Thymus (tissue), 14 donors: Measurements from ENCODE around the gene TSPAN12. TPM values are rescaled to one million over a fixed set of nuclear protein-coding genes. Genes with fewer than 3 reads are reported as not detected.
"Not testable (repeated sequence)": the region's sequence is repeated elsewhere in the genome, so short reads cannot be mapped to it uniquely, and the experiment has no call there.

ENCODE experiments used
- DNase-seq, 9 donors: peaks; one replicate each; pipeline ENCODE4 v3.0.0-alpha.2; 2013; ENCODE audit warnings: low spot score in 9 of 9, low read depth in 6 of 9, missing footprints in 1 of 9
- H3K27ac ChIP-seq, 2 donors: one replicate each; pipeline ENCODE4 v1.5.1; 2013; ENCODE audit warnings: control low read depth in 1 of 2, low read depth in 1 of 2, low read length in 1 of 2, mild to moderate bottlenecking in 1 of 2, moderate library complexity in 1 of 2
- H3K27me3 ChIP-seq, 2 donors: one replicate each; pipeline ENCODE4 v1.5.1; 2013; ENCODE audit warnings: low read length in 1 of 2; ENCODE audit not compliant: control insufficient read depth in 2 of 2, insufficient read depth in 1 of 2
- H3K36me3 ChIP-seq, 2 donors: one replicate each; pipeline ENCODE4 v1.5.1; 2013; ENCODE audit warnings: low read length in 1 of 2, mild to moderate bottlenecking in 1 of 2, moderate library complexity in 1 of 2; ENCODE audit not compliant: control insufficient read depth in 2 of 2, insufficient read depth in 2 of 2
- H3K4me1 ChIP-seq, 2 donors: one replicate each; pipeline ENCODE4 v1.5.1; 2013; ENCODE audit warnings: low read length in 2 of 2; ENCODE audit not compliant: control insufficient read depth in 2 of 2, insufficient read depth in 2 of 2
- H3K4me3 ChIP-seq, 2 donors: one replicate each; pipeline ENCODE4 v1.5.1; 2013; ENCODE audit warnings: low read length in 2 of 2, control low read depth in 1 of 2, mild to moderate bottlenecking in 1 of 2
- H3K9me3 ChIP-seq, 2 donors: one replicate each; pipeline ENCODE4 v1.5.1; 2013; ENCODE audit warnings: low read length in 1 of 2, mild to moderate bottlenecking in 1 of 2; ENCODE audit not compliant: control insufficient read depth in 2 of 2, insufficient read depth in 1 of 2
- WGBS: extraction: QIAGEN DNeasy Blood & Tissue Kit; methylation state at CpG from one replicate; pipeline ENCODE4 v1.1.7; 2013; 5-methylcytosine and 5-hydroxymethylcytosine counted together
- long read RNA-seq, 10 donors: transcript quantifications; one replicate each; lab custom pipeline, GENCODE V29; 2026
- polyA plus RNA-seq: library from polyadenylated mRNA; stranded (reverse); fragments of 200-250 nt; gene quantifications from one replicate; pipeline ENCODE4 v1.2.3, GENCODE V29; 2013
- total RNA-seq: library from RNA; stranded (reverse); fragments of 120-200 nt; gene quantifications from one replicate; pipeline ENCODE4 v1.2.4, GENCODE V29; 2013
- donor health status: healthy.

The TSPAN12 gene
- total RNA-seq: 3.5 TPM
- polyA plus RNA-seq: 7.8 TPM
- long read RNA-seq, donor 1: 0 reads
- long read RNA-seq, donor 2: 0 reads
- long read RNA-seq, donor 3, partial matches to known transcripts: 0 of 2 reads
- long read RNA-seq, donor 3, other reads (novel, unspliced or antisense): 0 of 2 reads
- long read RNA-seq, donor 4: 0 reads
- long read RNA-seq, donor 5, transcript TSPAN12-201 (8 exons, 2,798 nt): major isoform, 9 of 9 reads
- long read RNA-seq, donor 5, partial matches to known transcripts: 0 of 9 reads
- long read RNA-seq, donor 5, other reads (novel, unspliced or antisense): 0 of 9 reads
- long read RNA-seq, donor 6, partial matches to known transcripts: 0 of 2 reads
- long read RNA-seq, donor 6, other reads (novel, unspliced or antisense): 0 of 2 reads
- long read RNA-seq, donor 7, partial matches to known transcripts: 0 of 2 reads
- long read RNA-seq, donor 7, other reads (novel, unspliced or antisense): 0 of 2 reads
- long read RNA-seq, donor 8, partial matches to known transcripts: 0 of 2 reads
- long read RNA-seq, donor 8, other reads (novel, unspliced or antisense): 0 of 2 reads
- long read RNA-seq, donor 9: 0 reads
- long read RNA-seq, donor 10, partial matches to known transcripts: 0 of 3 reads
- long read RNA-seq, donor 10, other reads (novel, unspliced or antisense): 0 of 3 reads

- H3K27ac ChIP-seq: peak within 1 kb of the TSS; percentile 55 to 75
- WGBS: under 1% methylated on average over 71 of the region's 71 CpGs
- peaks cover 24 to 55% of the 10 kb centered on the region in 2 donors for H3K27me3 ChIP-seq
Measured at GRCh38 chr7:120857588-120858573, at the start of gene TSPAN12. Gene TSPAN12 (minus strand): TSS chr7:120858144. CDS start chr7:120856763, 1,381 bp downstream.

GRCh38 chr7:120898715-120899499 is 41.0 kb upstream of the TSPAN12 start:
- no peaks in the 10 kb centered on the region for H3K27me3 ChIP-seq
- no peaks in the 10 kb centered on the region for H3K36me3 ChIP-seq
- no peak for DNase-seq
- H3K4me1 ChIP-seq: no peaks in the 10 kb centered on the region
- H3K4me3 ChIP-seq: no peak overlapping the region
- WGBS: 90% methylated on average over 4 of the region's 4 CpGs
- H3K9me3 ChIP-seq: peaks cover 0 to 12% of the 10 kb centered on the region in 2 donors
- no peak overlapping the region for H3K27ac ChIP-seq

More at GRCh38 chr7:120857588-120858573, at the start of gene TSPAN12:
- no peaks in the 10 kb centered on the region for H3K36me3 ChIP-seq
- H3K4me3 ChIP-seq: peak within 1 kb of the TSS; percentile 36 to 50
- H3K9me3 ChIP-seq: no peaks in the 10 kb centered on the region
- peaks cover 0 to 10% of the 10 kb centered on the region in 2 donors for H3K4me1 ChIP-seq
- peak in 5 of 9 donors; percentile 7 to 54 (median 25) for DNase-seq

- H3K27me3 ChIP-seq, H3K27ac ChIP-seq, H3K36me3 ChIP-seq, H3K4me3 ChIP-seq, H3K4me1 ChIP-seq, H3K9me3 ChIP-seq, DNase-seq: not testable (repeated sequence)
- WGBS: 87% methylated on average over 3 of the region's 3 CpGs
Measured at GRCh38 chr7:120895253-120895652, 37.3 kb upstream of the TSPAN12 start.

GRCh38 chr7:120885602-120886001 is 27.7 kb upstream of the TSPAN12 start:
- H3K27ac ChIP-seq, H3K4me1 ChIP-seq, H3K9me3 ChIP-seq, H3K36me3 ChIP-seq, H3K27me3 ChIP-seq, DNase-seq, H3K4me3 ChIP-seq: not testable (repeated sequence)
- 93% methylated on average over 4 of the region's 4 CpGs for WGBS

- WGBS: 86% methylated on average over 4 of the region's 4 CpGs
- Histone ChIP-seq H3K4me1 (no peaks in the 10 kb centered on the region), H3K4me3 (no peak overlapping the region), H3K9me3 (no peaks in the 10 kb centered on the region), H3K27ac (no peak overlapping the region), H3K36me3 (no peaks in the 10 kb centered on the region), H3K27me3 (no peaks in the 10 kb centered on the region)
- no peak for DNase-seq
Measured at GRCh38 chr7:120877701-120878100, 19.8 kb upstream of the TSPAN12 start.

- 93% methylated on average over 2 of the region's 2 CpGs for WGBS
- Histone ChIP-seq H3K27ac (no peak overlapping the region), H3K9me3 (no peaks in the 10 kb centered on the region), H3K36me3 (no peaks in the 10 kb centered on the region), H3K27me3 (no peaks in the 10 kb centered on the region), H3K4me3 (no peak overlapping the region), H3K4me1 (no peaks in the 10 kb centered on the region)
- DNase-seq: peak in 1 of 9 donors; percentile 3
Measured at GRCh38 chr7:120876922-120877321, 19.0 kb upstream of the TSPAN12 start.

DNA sequence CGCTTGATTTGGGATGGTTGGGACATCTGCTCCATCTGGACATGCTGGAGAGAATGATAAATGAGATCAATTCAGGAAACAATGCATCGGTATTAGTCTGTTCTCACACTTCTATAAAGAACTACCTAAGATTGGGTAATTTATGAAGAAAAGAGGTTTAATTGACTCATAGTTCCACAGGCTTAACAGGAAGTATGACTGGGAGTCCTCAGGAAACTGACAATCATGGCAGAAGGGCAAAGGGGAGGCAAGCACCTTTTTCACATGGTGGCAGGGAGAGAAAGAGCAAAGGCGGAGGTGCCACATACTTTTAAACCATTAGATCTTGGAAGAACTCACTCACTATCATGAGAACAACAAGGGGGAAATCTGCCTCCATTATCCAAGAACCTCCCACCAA is 16.8 kb upstream of the TSPAN12 start:
- Histone ChIP-seq H3K27me3 (no peaks in the 10 kb centered on the region), H3K4me1 (no peaks in the 10 kb centered on the region), H3K4me3 (no peak overlapping the region), H3K36me3 (no peaks in the 10 kb centered on the region), H3K9me3 (no peaks in the 10 kb centered on the region), H3K27ac (no peak overlapping the region)
- WGBS: 95% methylated on average over 3 of the region's 3 CpGs
- no peak for DNase-seq

DNA sequence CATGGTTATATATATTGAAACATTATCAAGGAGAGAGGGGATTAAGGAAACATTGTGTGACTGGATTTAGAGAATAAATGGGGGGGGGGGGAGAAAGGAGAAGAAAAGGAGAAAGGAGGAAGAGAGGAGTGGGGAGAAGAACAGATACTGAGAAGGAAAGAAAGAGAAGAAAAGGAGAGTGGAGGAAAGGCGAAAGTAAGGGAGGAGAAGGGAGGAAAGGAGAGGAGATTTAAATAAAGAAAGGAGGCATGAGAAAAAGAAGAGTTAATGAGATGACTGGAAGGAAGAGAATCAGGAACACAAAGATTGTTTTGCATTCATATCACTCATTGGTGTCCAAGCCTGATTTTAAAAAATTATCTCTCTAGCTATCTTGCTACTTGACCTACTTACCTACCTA is 16.1 kb upstream of the TSPAN12 start:
- Histone ChIP-seq H3K36me3 (no peaks in the 10 kb centered on the region), H3K27ac (no peak overlapping the region), H3K9me3 (no peaks in the 10 kb centered on the region), H3K4me3 (no peak overlapping the region), H3K4me1 (no peaks in the 10 kb centered on the region), H3K27me3 (no peaks in the 10 kb centered on the region)
- WGBS: 95% methylated on average over 1 of the region's 1 CpG
- no peak for DNase-seq
